Measurements from ENCODE around the gene ATP8B2. TPM values are rescaled to one million over a fixed set of nuclear protein-coding genes. Genes with fewer than 3 reads are reported as not detected.
"Not testable (repeated sequence)": the region's sequence is repeated elsewhere in the genome, so short reads cannot be mapped to it uniquely, and the experiment has no call there.

Gene ATP8B2
- total RNA-seq, 1 donor from 2014 or later = 39.5 TPM

DNA sequence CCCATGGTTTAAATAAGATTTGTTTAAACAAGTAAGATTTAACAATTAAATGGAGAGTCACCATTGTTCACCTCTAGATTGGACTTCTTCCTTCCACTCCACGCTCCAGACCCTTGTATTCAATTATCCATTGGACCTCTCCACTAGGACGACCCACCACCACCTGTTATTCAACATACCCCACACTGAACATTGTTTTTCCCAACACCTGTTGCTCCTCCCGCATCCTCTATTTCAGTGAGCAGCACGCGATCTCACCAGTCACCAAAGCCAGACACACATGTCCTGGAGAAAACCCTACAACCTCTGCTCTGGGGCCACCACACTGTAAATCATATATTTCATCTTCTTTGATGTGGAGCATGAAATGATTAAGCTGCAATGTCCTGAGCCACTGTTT is 28.6 kb downstream of the ATP8B2 start:
- H3K4me1 Mint-ChIP-seq (ENCODE audit: unreplicated experiment) = peaks cover 31% of the 10 kb centered on the region
- H3K36me3 Mint-ChIP-seq = no peaks in the 10 kb centered on the region
- H3K27me3 Mint-ChIP-seq = peaks cover 10% of the 10 kb centered on the region
- peak overlapping the region; percentile 85 for H3K27ac Mint-ChIP-seq
- H3K9me3 Mint-ChIP-seq = no peaks in the 10 kb centered on the region
- H3K4me3 Mint-ChIP-seq = peak overlapping the region; percentile 90
- TF ChIP-seq CTCF (conservative IDR thresholded peaks at IDR 0.05) = no peak
- no peak for DNase-seq (ENCODE audit: extremely low spot score, unreplicated experiment)

DNA sequence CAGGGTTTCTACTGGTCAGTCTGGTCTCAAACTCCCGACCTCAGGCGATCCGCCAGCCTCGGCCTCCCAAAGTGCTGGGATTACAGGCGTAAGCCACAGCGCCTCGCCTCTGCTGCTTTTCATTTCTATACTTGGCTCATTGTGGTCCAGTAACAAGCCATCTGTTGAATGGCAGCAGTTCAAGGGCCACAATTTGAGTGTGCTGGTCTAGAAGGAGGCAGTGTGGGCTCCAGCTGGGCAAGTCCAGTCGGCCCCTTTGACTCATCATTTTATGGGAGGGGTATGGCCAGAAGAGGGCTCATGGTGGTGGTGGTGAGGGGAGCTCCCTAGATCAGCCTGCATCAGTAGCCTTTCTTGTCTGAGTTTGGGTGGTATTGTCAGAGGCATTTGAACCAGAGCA is 33.2 kb downstream of the ATP8B2 start:
- H3K4me3 Mint-ChIP-seq = no peak overlapping the region
- no peak for TF ChIP-seq CTCF (conservative IDR thresholded peaks at IDR 0.05)
- H3K27me3 Mint-ChIP-seq = peaks cover 2% of the 10 kb centered on the region
- no peak for DNase-seq (ENCODE audit: extremely low spot score, unreplicated experiment)
- H3K36me3 Mint-ChIP-seq = no peaks in the 10 kb centered on the region
- peaks cover 12% of the 10 kb centered on the region for H3K4me1 Mint-ChIP-seq (ENCODE audit: unreplicated experiment)
- H3K9me3 Mint-ChIP-seq = no peaks in the 10 kb centered on the region
- H3K27ac Mint-ChIP-seq = no peak overlapping the region

- H3K4me3 Mint-ChIP-seq = no peak overlapping the region
- H3K9me3 Mint-ChIP-seq = no peaks in the 10 kb centered on the region
- H3K4me1 Mint-ChIP-seq (ENCODE audit: unreplicated experiment) = no peaks in the 10 kb centered on the region
- no peak overlapping the region for H3K27ac Mint-ChIP-seq
- no peak for TF ChIP-seq CTCF (conservative IDR thresholded peaks at IDR 0.05)
- DNase-seq (ENCODE audit: extremely low spot score, unreplicated experiment) = no peak
- no peaks in the 10 kb centered on the region for H3K27me3 Mint-ChIP-seq
- no peaks in the 10 kb centered on the region for H3K36me3 Mint-ChIP-seq
These were observed 35.0 kb downstream of the ATP8B2 start for GRCh38 chr1:154360288-154360687.

DNA sequence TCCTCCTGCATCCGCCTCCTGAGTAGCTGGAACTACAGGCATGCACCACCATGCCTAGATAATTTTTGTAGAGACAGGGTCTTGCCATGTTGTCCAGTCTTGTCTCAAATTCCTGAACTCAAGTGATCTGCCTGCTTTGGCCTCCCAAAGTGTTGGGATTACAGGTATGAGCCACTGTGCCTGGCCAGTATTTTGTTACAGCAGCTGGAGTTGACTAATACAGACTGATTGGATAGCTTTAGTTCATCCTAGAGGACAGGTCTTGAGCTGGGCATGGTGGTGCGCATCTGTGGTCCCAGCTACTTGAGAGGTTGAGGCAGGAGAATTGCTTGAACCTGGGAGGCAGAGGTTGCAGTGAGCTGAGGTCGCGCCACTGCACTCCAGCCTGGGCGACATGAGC is 35.6 kb downstream of the ATP8B2 start:
- not testable (repeated sequence) for H3K4me1 Mint-ChIP-seq (ENCODE audit: unreplicated experiment); H3K27me3 Mint-ChIP-seq; H3K36me3 Mint-ChIP-seq; H3K4me3 Mint-ChIP-seq; H3K27ac Mint-ChIP-seq; H3K9me3 Mint-ChIP-seq; DNase-seq (ENCODE audit: extremely low spot score, unreplicated experiment)

DNA sequence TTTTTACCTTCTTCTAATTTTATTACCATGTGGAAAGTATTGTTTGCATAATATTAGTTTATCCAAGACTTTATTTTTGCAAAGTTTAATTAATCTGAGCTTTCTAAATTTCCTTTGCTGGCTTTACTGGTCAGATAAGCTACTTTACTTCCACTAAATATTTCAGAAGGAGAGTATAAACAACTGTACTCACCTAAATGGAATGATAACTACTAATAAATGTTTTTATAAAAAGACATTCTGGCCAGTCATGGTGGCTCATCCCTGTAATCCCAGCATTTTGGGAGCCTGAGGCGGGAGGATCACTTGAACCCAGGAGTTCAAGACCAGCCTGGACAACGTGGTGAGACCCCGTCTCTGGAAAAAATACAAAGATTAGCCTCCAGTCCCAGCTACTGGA is 36.0 kb downstream of the ATP8B2 start:
- Mint-ChIP-seq H3K27me3 (no peaks in the 10 kb centered on the region), H3K4me1 (ENCODE audit: unreplicated experiment) (no peaks in the 10 kb centered on the region), H3K27ac (no peak overlapping the region), H3K4me3 (no peak overlapping the region), H3K9me3 (no peaks in the 10 kb centered on the region), H3K36me3 (no peaks in the 10 kb centered on the region)
- DNase-seq (ENCODE audit: extremely low spot score, unreplicated experiment) = no peak
- no peak for TF ChIP-seq CTCF (conservative IDR thresholded peaks at IDR 0.05)

DNA sequence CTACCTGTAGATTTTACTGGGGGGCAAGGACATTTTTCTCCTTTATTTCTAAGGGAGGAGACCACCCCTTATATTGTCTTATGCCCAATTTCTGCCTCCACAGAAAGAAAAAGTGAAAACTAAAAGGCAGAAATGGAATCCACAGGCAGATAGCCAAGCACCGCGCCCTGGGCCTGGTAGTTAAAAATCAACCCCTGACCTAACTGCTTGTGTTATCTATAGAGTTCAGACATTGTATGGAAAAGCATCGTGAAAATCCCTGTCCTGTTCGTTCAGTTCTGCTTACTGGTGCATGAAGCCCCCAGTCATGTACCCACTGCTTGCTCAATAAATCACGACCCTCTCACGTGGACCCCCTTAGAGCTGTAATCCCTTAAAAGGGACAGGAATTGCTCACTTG is 46.1 kb downstream of the ATP8B2 start:
- H3K4me3 Mint-ChIP-seq = no peak overlapping the region

GRCh38 chr1:154373777-154374357 is 48.5 kb downstream of the ATP8B2 start:
- H3K9me3 Mint-ChIP-seq; DNase-seq (ENCODE audit: extremely low spot score, unreplicated experiment); H3K36me3 Mint-ChIP-seq; H3K27ac Mint-ChIP-seq; H3K27me3 Mint-ChIP-seq; H3K4me1 Mint-ChIP-seq (ENCODE audit: unreplicated experiment); H3K4me3 Mint-ChIP-seq: not testable (repeated sequence)

More for the DNA sequence above, 46.1 kb downstream of the ATP8B2 start:
- DNase-seq (ENCODE audit: extremely low spot score, unreplicated experiment) = no peak
- H3K4me1 Mint-ChIP-seq (ENCODE audit: unreplicated experiment) = no peaks in the 10 kb centered on the region
- no peaks in the 10 kb centered on the region for H3K36me3 Mint-ChIP-seq
- H3K27ac Mint-ChIP-seq = no peak overlapping the region
- H3K27me3 Mint-ChIP-seq = no peaks in the 10 kb centered on the region
- no peaks in the 10 kb centered on the region for H3K9me3 Mint-ChIP-seq
- no peak for TF ChIP-seq CTCF (conservative IDR thresholded peaks at IDR 0.05)
